Prostate gland (tissue), 2 donors: ENCODE measurements around the gene ARHGAP27. TPM values are rescaled to one million over a fixed set of nuclear protein-coding genes. Genes with fewer than 3 reads are reported as not detected.
"Not testable (repeated sequence)": the region's sequence is repeated elsewhere in the genome, so short reads cannot be mapped to it uniquely, and the experiment has no call there.

Source experiments
- DNase-seq: peaks from one replicate; pipeline ENCODE4 v3.0.0-alpha.2; 2019; ENCODE audit warnings: low spot score
- H3K27ac ChIP-seq, 2 donors: fragments of 200-600 bp; sonication (generic); 2 replicates each; pipeline ENCODE4 v1.5.1; 2017 to 2019
- H3K27me3 ChIP-seq: fragments of 200-600 bp; sonication (generic); replicated peaks from 2 replicates; pipeline ENCODE4 v1.5.1; 2019; ENCODE audit not compliant: insufficient read depth
- H3K36me3 ChIP-seq, 2 donors: fragments of 200-600 bp; sonication (generic); 1 replicate in 1 of 2; 2 replicates in 1 of 2; pipeline versions ENCODE4 v1.5.1 to v1.8.1; 2017 to 2019
- H3K4me1 ChIP-seq: fragments of 200-600 bp; sonication (generic); replicated peaks from 2 replicates; pipeline ENCODE4 v1.5.1; 2019
- H3K4me3 ChIP-seq, 2 donors: fragments of 200-600 bp; sonication (generic); 2 replicates each; pipeline ENCODE4 v1.5.1; 2017 to 2019
- H3K9me3 ChIP-seq: fragments of 200-600 bp; sonication (generic); 2 replicates; pipeline ENCODE4 v1.5.1; 2017
- CTCF ChIP-seq, 4 experiments: fragments of 200-600 bp in 2 of 4; fragments of 450-650 bp in 2 of 4; sonication (generic) in 2 of 4; IDR thresholded peaks; 1 replicate in 3 of 4; 2 replicates in 1 of 4; pipeline ENCODE4 v1.5.1; 2016 to 2019; ENCODE audit warnings: antibody characterized with exemption in 4 of 4, mild to moderate bottlenecking in 2 of 4, moderate library complexity in 2 of 4
- POLR2A ChIP-seq: fragments of 450-650 bp; IDR thresholded peaks from one replicate; pipeline ENCODE4 v1.6.1; 2016; ENCODE audit warnings: antibody characterized with exemption, mild to moderate bottlenecking
- POLR2AphosphoS5 ChIP-seq: sonication (generic); formaldehyde crosslinking; IDR thresholded peaks from one replicate; pipeline ENCODE4 v1.6.1; 2017; ENCODE audit warnings: antibody characterized with exemption
- WGBS: methylation state at CpG from one replicate; pipeline ENCODE4 v1.1.5; 2018; 5-methylcytosine and 5-hydroxymethylcytosine counted together
- intact Hi-C: fragments of 100-400 bp; cut with DNase I; formaldehyde crosslinking; loops from one replicate; pipeline ENCODE4 v1.14.2; 2022
- total RNA-seq, 2 donors: library from RNA; depleted of rRNA; stranded (reverse); fragments of >200 nt; gene quantifications; one replicate each; pipeline ENCODE4 v1.1.0, GENCODE V29; 2016

Gene ARHGAP27
- total RNA-seq, 2 donors from 2014 or later = 37.9 to 39.9 TPM

DNA sequence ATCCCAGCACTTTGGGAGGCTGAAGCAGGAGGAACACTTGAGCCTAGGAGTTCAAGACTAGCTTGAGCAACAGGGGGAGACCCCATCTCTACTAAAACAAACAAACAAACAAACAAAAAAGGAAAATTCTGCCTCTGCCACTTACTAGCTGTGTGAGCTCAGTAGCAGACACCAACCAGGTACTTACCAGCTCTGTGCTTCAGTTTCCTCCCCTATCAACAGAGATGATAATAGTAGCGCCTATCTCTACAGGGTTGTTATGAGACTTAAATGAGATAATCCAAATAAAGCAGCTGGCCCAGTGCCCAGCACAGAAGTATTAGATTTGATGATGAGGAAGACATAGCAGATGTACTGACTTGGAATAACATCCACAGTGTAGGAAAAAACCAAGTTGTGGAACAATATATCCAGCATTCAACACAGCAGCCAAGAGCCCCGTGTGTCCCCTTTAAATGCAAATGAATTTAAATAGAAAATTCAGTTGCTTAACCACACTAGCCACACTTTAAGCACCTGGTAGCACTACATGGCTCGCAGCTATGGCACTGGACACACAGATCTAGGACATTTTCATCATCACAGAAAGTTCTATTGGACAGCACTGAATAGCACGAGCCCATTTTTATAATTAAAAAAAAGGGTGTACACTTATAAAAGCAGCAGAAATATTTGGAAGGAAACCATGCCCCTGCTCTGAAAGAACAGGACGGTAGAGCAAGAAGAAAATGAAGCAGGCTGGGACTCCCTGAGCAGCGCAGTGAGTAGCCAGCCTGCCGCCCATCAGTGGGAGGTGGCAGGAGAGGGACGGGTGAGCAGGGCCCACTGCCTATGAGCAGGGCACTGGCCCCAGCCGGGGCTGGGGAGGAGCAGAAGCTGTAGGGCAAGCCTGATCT lies 19.9 kb upstream of the ARHGAP27 start:
- H3K27me3 ChIP-seq, H3K27ac ChIP-seq, DNase-seq, H3K9me3 ChIP-seq, intact Hi-C loops, H3K36me3 ChIP-seq, H3K4me1 ChIP-seq, H3K4me3 ChIP-seq: not testable (repeated sequence)
- WGBS = 75% methylated on average over 9 of the region's 9 CpGs

DNA sequence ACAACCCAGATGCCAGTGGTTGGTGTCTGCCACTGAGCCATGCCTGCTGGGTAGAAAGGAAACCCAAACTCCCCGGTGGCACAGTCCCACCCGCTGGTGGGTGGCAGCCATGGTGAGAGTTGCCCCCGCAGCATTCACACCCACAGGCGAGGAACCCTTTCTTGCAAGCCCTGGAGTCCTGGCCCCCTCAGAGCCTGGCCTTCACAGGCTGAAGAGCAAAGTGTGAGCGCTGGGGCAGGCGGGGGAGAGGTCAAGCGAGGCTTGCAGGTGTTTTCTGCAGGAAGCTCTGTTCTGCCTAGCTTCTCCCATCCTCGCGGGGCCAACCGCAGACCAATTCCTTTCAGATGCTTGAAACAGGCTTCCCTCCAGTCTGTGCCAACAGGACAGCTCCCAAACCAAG lies 19.0 kb upstream of the ARHGAP27 start:
- H3K9me3 ChIP-seq, DNase-seq, H3K4me1 ChIP-seq, H3K4me3 ChIP-seq, intact Hi-C loops, H3K27ac ChIP-seq, H3K27me3 ChIP-seq, H3K36me3 ChIP-seq: not testable (repeated sequence)
- 94% methylated on average over 6 of the region's 10 CpGs for WGBS

GRCh38 chr17:45451131-45451530 lies 18.5 kb upstream of the ARHGAP27 start:
- intact Hi-C loops = no loop called here
- no peaks in the 10 kb centered on the region for H3K27me3 ChIP-seq
- TF ChIP-seq POLR2AphosphoS5 (no peak), CTCF (IDR thresholded peaks at IDR 0.05) (no peak), POLR2A (no peak)
- H3K27ac ChIP-seq = no peak overlapping the region
- no peak overlapping the region for H3K4me3 ChIP-seq
- no peaks in the 10 kb centered on the region for H3K36me3 ChIP-seq
- H3K4me1 ChIP-seq = no peaks in the 10 kb centered on the region
- WGBS = 88% methylated on average over 8 of the region's 8 CpGs
- H3K9me3 ChIP-seq = no peaks in the 10 kb centered on the region
- no peak for DNase-seq

- H3K27ac ChIP-seq, H3K9me3 ChIP-seq, H3K27me3 ChIP-seq, DNase-seq, H3K4me3 ChIP-seq, H3K4me1 ChIP-seq, H3K36me3 ChIP-seq, intact Hi-C loops: not testable (repeated sequence)
- WGBS = 100% methylated on average over 1 of the region's 1 CpG
Measured at GRCh38 chr17:45449708-45450329, 17.1 kb upstream of the ARHGAP27 start.

- H3K9me3 ChIP-seq, H3K4me3 ChIP-seq, H3K4me1 ChIP-seq, H3K27ac ChIP-seq, DNase-seq, H3K27me3 ChIP-seq, H3K36me3 ChIP-seq, intact Hi-C loops: not testable (repeated sequence)
- WGBS = 90% methylated on average over 1 of the region's 1 CpG
Measured at GRCh38 chr17:45449260-45449659, 16.6 kb upstream of the ARHGAP27 start.

DNA sequence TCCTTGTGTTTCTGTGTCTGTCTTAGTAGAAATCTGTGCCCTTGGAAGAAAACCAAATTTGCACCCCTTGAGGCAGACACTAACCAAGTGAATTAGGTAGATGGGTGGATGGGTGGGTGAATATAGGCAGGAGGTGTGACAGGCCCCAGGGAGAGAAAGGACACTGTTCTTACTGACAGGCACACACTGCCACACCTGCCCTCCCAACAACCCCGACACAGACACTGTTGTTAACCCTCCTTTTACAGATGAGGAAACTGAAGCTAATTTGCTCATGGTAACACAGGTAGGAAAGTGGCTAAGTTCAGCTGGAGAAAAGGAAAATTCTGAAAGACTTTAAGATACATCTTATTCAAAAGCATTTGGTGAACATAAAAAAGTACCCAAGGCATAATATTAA lies 15.8 kb upstream of the ARHGAP27 start:
- H3K36me3 ChIP-seq, H3K27me3 ChIP-seq, intact Hi-C loops, H3K4me1 ChIP-seq, H3K27ac ChIP-seq, DNase-seq, H3K4me3 ChIP-seq, H3K9me3 ChIP-seq: not testable (repeated sequence)
- WGBS = no CpG with 5 or more reads among the region's 1 CpG

GRCh38 chr17:45448066-45448465 lies 15.4 kb upstream of the ARHGAP27 start:
- intact Hi-C loops, DNase-seq, H3K36me3 ChIP-seq, H3K9me3 ChIP-seq, H3K27ac ChIP-seq, H3K4me3 ChIP-seq, H3K27me3 ChIP-seq, H3K4me1 ChIP-seq: not testable (repeated sequence)
- 61% methylated on average over 7 of the region's 7 CpGs for WGBS

GRCh38 chr17:45447650-45448049 lies 15.0 kb upstream of the ARHGAP27 start:
- H3K4me3 ChIP-seq, H3K36me3 ChIP-seq, H3K27ac ChIP-seq, intact Hi-C loops, H3K9me3 ChIP-seq, H3K27me3 ChIP-seq, DNase-seq, H3K4me1 ChIP-seq: not testable (repeated sequence)
- 75% methylated on average over 14 of the region's 14 CpGs for WGBS

- H3K4me3 ChIP-seq, DNase-seq, H3K9me3 ChIP-seq, H3K27ac ChIP-seq, H3K36me3 ChIP-seq, H3K4me1 ChIP-seq, H3K27me3 ChIP-seq, intact Hi-C loops: not testable (repeated sequence)
- 76% methylated on average over 8 of the region's 8 CpGs for WGBS
Measured at GRCh38 chr17:45446872-45447625, 14.4 kb upstream of the ARHGAP27 start.

DNA sequence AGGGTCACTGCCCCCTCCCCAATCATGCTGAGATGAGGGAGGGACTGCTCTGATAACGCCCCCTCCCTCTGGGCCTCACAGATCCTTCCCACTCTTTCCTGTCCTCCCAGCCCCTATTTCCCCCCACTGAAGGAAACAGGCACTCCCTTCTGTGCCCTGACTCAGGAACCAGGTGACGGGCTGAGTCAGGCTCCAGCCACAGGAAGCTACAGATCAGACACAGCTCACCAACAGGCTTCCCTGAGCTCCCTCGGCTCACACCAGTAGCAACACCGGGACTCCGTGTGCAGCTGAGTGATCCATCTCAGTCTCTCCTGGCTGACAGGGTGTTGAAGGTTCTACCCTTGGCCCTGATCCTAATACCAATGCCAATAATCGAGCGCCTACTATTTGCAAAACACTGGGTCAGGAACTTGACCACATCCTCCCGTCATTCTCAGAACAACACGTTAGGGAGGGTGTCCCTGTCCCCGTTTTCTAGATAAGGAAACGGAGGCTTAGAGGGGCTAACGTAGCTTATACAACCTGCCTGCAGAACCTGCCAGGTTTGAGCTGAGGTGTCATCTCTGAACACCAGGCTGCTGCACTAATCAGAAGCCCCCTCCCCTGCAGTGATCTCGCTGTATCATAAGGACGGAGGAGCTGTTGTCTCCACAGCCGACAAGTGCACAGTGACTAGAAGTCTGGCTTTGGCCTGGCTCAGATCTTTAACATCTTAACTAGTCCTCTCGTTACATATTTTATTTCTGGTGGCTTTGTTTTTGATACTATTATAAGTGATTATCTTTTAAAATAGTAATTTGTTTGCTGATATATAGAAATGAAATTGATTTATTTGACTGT lies 13.5 kb upstream of the ARHGAP27 start:
- DNase-seq, H3K9me3 ChIP-seq, H3K4me1 ChIP-seq, H3K4me3 ChIP-seq, H3K36me3 ChIP-seq, intact Hi-C loops, H3K27ac ChIP-seq, H3K27me3 ChIP-seq: not testable (repeated sequence)
- 79% methylated on average over 16 of the region's 16 CpGs for WGBS
